UCSD-AML1 (cell line): ENCODE data around the gene LSM4.
"Not testable (repeated sequence)": the region's sequence is repeated elsewhere in the genome, so short reads cannot be mapped to it uniquely, and the experiment has no call there.

Source experiments
- DNase-seq: peaks from one replicate; lab custom pipeline; 2025; ENCODE audit not compliant: unreplicated experiment; lab: John Stamatoyannopoulos, UW

The LSM4 gene

GRCh38 chr19:18322759-18323460, at the start of gene LSM4:
Gene LSM4, minus strand, starts transcription at chr19:18323076. Its CDS starts 56 bp downstream, at chr19:18323020.
- peak; percentile 99 for DNase-seq

DNA sequence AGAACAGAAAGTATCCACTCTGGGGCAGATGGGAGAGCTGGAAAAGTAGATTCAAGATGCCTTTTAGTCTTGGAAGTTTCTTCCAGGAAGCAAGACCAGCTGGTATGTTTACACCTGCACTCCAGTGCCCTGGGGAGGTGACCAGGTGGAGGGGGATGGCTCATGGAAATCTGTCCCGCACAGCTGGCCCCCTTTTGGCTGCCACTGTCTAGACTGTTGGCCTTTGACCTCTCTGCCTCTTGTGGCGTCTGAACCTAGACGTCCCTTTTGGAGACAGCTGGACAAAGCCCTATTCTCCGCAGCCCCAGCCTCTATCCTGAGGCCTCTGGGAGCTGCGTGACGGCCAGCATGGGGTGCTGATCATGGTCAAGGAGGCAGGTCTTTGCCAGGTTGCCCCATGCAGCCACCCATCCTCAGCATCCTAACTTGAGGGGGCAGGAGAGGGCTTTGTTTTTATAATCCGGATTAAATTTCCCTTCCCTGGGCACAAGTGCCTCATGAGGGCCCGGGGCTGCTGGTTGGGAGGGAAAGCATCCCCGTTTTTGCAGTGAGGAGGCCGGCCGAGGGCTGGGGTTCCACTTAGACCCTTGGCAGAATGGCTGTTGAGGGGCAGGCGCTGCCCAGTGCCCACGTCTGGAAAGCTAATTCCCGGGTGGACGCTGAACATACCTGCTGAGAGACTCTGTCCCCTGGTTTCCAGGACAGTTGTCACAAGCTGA, 45.8 kb upstream of the LSM4 start:
- DNase-seq: no peak

- no peak for DNase-seq
These were observed 43.2 kb upstream of the LSM4 start for GRCh38 chr19:18366021-18366435.

GRCh38 chr19:18364826-18365528, 42.1 kb upstream of the LSM4 start:
- peak; percentile 53 for DNase-seq

DNA sequence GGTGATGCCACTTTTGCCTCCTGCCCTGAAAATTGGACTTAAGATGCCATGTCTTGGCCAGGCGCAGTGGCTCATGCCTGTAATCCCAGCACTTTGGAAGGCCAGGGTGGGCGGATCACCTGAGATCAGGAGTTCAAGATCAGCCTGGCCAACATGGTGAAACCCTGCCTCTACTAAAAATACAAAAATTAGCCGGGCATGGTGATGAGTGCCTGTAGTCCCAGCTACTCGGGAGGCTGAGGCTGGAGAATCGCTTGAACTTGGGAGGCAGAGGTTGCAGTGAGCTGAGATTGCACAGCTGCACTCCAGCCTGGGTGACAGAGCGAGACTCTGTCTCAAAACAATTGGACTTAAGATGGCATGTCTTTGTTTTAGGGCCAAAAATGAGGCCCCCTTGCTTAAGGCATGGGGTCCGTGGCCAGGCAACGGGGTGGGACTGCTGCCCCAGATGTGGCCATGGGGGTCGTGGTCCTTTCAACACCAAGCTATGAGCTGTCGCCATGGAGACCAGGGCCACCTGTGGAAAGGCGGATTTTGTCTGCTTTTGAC, 41.5 kb upstream of the LSM4 start:
- DNase-seq: not testable (repeated sequence)

- DNase-seq: no peak
These were observed 40.9 kb upstream of the LSM4 start for GRCh38 chr19:18363787-18364186.

GRCh38 chr19:18362934-18363542, 40.2 kb upstream of the LSM4 start:
- no peak for DNase-seq

DNA sequence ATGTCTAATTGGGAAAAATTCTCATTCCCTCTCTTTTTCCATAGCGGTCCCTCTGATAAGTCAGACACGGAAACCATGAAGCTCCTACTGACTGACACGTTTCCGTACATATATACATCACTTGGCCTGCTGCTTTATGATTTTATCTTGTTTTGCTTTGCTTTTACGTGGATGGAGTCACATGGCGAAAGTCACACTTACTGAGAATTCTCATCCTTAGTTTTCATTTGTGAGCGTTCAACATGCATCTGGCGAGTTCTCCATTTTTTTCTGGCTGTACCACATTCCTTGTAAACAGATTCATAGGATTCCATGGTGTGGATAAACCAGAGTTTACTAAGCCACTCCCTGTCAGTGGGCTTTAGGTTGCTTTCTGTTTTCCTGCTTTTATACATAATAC, 38.8 kb upstream of the LSM4 start:
- no peak for DNase-seq

DNA sequence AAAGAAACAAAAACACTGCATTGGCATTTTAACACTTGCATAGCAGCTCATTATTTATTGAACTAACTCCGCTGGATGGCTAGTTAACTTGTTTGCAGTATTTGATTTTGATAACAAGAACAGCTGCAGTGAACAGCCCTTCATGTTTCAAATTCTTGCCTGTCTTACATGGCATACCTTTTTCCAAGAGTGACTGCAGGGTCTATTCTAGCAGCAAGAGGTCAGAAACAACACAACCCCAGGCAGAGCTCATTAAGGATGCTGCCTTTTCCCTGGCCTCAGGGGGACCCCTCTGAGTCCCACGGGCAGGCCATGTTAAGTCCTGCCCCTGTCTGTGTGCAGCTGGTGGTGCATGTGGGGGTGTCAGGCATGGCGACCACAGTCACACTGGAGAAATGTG, 34.2 kb upstream of the LSM4 start:
- no peak for DNase-seq

DNA sequence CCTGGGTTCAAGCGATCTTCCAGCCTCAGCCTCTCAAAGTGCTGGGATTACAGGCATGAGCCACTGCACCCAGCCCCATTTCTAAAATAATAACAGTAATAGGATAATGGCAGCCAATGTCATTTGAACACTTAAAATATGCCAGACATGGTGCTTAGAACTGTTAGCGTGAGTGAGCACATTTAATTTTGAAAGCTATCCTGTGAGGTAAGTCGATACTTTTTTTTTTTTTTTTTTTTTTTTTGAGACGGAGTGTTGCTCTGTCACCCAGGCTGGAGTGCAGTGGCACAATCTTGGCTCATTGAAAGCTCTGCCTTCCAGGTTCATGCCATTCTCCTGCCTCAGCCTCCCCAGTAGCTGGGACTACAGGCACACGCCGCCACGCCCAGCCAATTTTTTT, 31.9 kb upstream of the LSM4 start:
- not testable (repeated sequence) for DNase-seq

GRCh38 chr19:18353378-18354005, 30.6 kb upstream of the LSM4 start:
- no peak for DNase-seq

DNA sequence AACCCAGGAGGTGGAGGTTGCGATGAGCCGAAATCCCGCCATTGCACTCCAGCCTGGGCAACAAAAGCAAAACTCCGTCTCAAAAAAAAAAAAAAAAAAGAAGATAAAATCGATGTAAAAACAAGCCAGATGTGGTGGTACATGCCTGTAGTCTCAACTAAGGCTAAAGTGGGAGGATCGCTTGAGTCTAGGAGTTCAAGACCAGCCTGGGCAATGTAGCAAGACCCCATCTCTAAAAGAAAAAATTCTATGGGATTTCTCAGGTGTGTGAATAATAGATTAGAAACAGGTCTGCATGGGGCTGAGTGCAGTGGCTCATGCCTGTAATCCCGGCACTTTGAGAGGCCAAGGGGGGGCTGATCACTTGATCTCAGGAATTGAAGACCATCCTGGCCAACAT, 28.7 kb upstream of the LSM4 start:
- no peak for DNase-seq

- no peak for DNase-seq
These were observed 27.6 kb upstream of the LSM4 start for GRCh38 chr19:18350490-18350889.

DNA sequence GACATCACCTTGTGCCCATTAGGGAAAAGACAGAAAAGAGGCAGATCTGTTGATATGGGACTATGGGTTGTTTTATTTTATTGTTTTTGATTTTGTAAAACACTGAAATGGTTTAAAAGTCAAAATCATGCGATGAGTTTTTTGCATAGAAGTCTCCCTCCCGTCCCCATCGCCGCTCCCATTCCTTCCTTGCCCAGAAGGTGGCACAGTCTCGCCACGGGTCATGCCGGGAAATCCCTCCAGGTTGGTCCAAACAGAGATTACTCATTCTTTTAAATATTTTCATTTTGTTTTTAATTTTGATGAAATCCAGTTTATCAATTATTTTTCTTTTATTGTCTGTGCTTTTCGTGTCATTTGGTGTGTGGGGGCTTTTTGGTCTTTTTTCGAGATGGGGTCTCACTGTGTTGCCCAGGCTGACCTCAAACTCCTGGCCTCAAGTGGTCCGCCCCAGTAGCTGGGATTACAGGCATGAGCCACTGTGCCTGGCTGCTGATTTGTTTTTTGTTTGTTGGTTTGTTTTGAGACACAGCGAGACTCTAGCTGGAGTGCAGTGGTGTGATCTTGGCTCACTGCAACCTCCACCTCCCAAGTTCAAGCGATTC, 26.8 kb upstream of the LSM4 start:
- peak; percentile 63 for DNase-seq

DNA sequence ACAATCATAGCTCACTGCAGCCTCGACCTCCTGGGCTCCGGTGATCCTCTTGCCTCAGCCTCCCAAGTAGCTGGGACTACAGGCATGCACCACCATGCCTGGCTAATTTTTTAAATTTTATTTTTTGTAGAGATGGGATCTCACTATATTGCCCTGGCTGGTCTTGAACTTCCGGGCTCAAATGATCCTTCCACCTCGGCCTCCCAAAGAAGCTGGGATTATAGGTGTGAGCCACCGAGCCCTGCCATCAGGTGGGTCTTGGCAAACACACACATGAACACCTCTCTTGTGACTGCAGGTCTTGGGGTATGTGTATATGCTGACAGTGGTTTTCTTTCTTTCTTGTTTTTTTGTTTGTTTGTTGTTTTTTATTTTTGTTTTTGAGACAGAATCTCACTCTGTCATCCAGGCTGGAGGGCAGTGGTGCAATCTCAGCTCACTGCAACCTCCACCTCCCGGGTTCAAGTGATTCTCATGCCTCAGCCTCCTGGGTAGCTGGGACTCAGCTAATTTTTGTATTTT, 26.0 kb upstream of the LSM4 start:
- not testable (repeated sequence) for DNase-seq

DNA sequence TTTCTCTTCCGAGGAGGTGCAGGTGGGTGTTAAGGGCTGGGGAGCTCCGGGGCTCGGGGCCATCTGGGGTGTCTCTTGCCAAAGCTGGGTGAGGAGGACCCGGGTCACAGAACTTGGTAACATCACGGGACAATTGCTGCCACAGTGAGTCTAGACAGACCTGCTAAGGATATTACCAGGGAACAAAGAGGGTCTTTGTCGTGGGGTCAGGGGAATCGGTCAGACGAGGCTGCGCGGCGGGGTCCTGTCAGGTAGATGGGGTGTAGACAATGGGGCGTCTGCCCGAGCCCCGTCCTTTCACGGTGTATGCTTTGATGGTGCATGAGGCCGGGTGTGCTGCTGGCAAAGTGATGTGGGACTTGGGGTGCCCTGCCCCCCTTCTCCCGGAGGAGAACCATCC, 25.3 kb upstream of the LSM4 start:
- DNase-seq: no peak

- DNase-seq: no peak
These were observed 23.2 kb upstream of the LSM4 start for GRCh38 chr19:18346091-18346490.

- DNase-seq: no peak
These were observed 22.4 kb upstream of the LSM4 start for GRCh38 chr19:18345296-18345695.

DNA sequence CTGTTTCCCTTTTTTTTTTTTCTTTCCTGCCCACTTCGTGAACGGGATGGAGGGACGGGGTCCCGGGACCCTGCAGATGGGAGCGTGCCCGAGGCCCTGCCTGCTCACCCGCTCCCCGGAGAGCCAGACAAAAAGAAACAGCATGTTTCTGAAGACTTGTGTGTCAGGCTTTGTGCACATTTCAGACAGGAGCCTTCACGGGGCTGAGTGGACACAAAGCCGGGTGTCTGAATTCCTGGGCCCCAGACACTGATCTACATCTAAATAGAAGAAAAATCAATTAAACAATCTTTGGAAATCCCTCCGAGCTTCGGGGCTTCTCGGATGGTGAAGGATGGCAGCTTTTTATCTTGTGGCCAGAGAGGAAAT, 21.7 kb upstream of the LSM4 start:
- DNase-seq: no peak

- no peak for DNase-seq
These were observed 19.3 kb upstream of the LSM4 start for GRCh38 chr19:18342090-18342632.
